ENCODE measurements around the gene TNNI3. TPM values are rescaled to one million over a fixed set of nuclear protein-coding genes. Genes with fewer than 3 reads are reported as not detected.
"Not testable (repeated sequence)": the region's sequence is repeated elsewhere in the genome, so short reads cannot be mapped to it uniquely, and the experiment has no call there.

Gene TNNI3
- polyA plus RNA-seq (2012; ENCODE audit: insufficient read depth, insufficient read length, low read depth) = 12.3 TPM

- TF ChIP-seq, protein P1, sequence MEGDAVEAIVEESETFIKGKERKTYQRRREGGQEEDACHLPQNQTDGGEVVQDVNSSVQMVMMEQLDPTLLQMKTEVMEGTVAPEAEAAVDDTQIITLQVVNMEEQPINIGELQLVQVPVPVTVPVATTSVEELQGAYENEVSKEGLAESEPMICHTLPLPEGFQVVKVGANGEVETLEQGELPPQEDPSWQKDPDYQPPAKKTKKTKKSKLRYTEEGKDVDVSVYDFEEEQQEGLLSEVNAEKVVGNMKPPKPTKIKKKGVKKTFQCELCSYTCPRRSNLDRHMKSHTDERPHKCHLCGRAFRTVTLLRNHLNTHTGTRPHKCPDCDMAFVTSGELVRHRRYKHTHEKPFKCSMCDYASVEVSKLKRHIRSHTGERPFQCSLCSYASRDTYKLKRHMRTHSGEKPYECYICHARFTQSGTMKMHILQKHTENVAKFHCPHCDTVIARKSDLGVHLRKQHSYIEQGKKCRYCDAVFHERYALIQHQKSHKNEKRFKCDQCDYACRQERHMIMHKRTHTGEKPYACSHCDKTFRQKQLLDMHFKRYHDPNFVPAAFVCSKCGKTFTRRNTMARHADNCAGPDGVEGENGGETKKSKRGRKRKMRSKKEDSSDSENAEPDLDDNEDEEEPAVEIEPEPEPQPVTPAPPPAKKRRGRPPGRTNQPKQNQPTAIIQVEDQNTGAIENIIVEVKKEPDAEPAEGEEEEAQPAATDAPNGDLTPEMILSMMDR (IDR thresholded peaks at IDR 0.05; ENCODE audit: low read depth, low read length) = no peak
- Histone ChIP-seq H3K9me3 (no peaks in the 10 kb centered on the region), H3K36me3 (no peaks in the 10 kb centered on the region), H3K4me3 (ENCODE audit: low read depth, low read length) (peak within 1 kb of the TSS; percentile 51), H3K27me3 (peaks cover 13% of the 10 kb centered on the region), H3K4me1 (no peaks in the 10 kb centered on the region)
- no peak for DNase-seq
Observed at GRCh38 chr19:55157064-55157908, at the start of gene TNNI3. Gene TNNI3 (minus strand): TSS chr19:55157732. CDS start chr19:55157589, 143 bp downstream.

- Histone ChIP-seq H3K9me3 (no peaks in the 10 kb centered on the region), H3K4me3 (ENCODE audit: low read depth, low read length) (peak overlapping the region; percentile 62), H3K36me3 (no peaks in the 10 kb centered on the region), H3K4me1 (0 out of 2 replicates have a peak, but pooled peaks cover 5% of the 10 kb centered on the region), H3K27me3 (no peaks in the 10 kb centered on the region)
- DNase-seq = peak; percentile 92
- TF ChIP-seq, protein P1 (IDR thresholded peaks at IDR 0.05; ENCODE audit: low read depth, low read length) = no peak
Observed at GRCh38 chr19:55206664-55207500, 49.4 kb upstream of the TNNI3 start.

DNA sequence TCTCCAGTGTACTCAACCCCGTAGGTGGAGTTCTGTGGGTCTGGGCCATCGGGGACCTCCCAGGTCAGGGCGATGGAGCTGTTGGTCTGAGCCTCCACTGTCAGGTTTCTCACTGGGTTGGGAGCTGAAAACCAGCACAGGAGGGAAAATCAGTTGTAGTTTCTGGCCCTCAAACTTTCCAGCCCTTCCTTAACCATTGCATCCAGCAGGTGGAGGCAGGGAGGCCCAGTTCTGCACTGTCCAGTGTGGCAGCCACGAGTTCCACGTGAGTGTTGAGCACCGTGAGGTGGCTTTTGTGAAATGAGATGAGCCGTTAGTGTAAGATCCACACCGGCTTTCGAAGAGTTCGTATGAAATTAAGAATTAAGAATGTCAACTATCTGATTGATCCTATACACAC is 44.7 kb upstream of the TNNI3 start:
- H3K4me3 ChIP-seq (ENCODE audit: low read depth, low read length); H3K4me1 ChIP-seq; H3K9me3 ChIP-seq; DNase-seq; H3K36me3 ChIP-seq; H3K27me3 ChIP-seq: not testable (repeated sequence)
- TF ChIP-seq, protein P1 (IDR thresholded peaks at IDR 0.05; ENCODE audit: low read depth, low read length) = peak; percentile 10; the same call in 1 of the 2 replicates

GRCh38 chr19:55199620-55200204 is 42.2 kb upstream of the TNNI3 start:
- H3K4me1 ChIP-seq = no peaks in the 10 kb centered on the region
- no peaks in the 10 kb centered on the region for H3K9me3 ChIP-seq
- H3K4me3 ChIP-seq (ENCODE audit: low read depth, low read length) = no peak overlapping the region
- DNase-seq = no peak
- no peaks in the 10 kb centered on the region for H3K27me3 ChIP-seq
- no peaks in the 10 kb centered on the region for H3K36me3 ChIP-seq
- TF ChIP-seq, protein P1 (IDR thresholded peaks at IDR 0.05; ENCODE audit: low read depth, low read length) = no peak

GRCh38 chr19:55198651-55199050 is 41.1 kb upstream of the TNNI3 start:
- DNase-seq = no peak
- Histone ChIP-seq H3K27me3 (no peaks in the 10 kb centered on the region), H3K4me3 (ENCODE audit: low read depth, low read length) (no peak overlapping the region), H3K36me3 (no peaks in the 10 kb centered on the region), H3K9me3 (no peaks in the 10 kb centered on the region), H3K4me1 (no peaks in the 10 kb centered on the region)
- TF ChIP-seq, protein P1 (IDR thresholded peaks at IDR 0.05; ENCODE audit: low read depth, low read length) = no peak

All from BE2C (cell line).